ENCODE data around the gene NAAA. TPM values are rescaled to one million over a fixed set of nuclear protein-coding genes. Genes with fewer than 3 reads are reported as not detected.

NAAA gene
- total RNA-seq, 1 experiment from 2014 or later: 2.7 TPM

GRCh38 chr4:75889537-75890199 lies 51.1 kb downstream of the NAAA start:
- no peak overlapping the region; a peak in 1 of 5 replicates for H3K4me3 Mint-ChIP-seq
- Histone ChIP-seq H3K18ac (ENCODE audit: insufficient read length, low read depth, low read length) (no peak overlapping the region), H2AFZ (ENCODE audit: low read length) (no peak overlapping the region), H3K27ac (ENCODE audit: insufficient read length, low read depth, low read length) (no peak overlapping the region), H3K79me1 (ENCODE audit: insufficient read depth, low read depth, low read length, poor library complexity, severe bottlenecking) (no peaks in the 10 kb centered on the region), H4K91ac (ENCODE audit: insufficient read length, low read depth, low read length) (no peak overlapping the region), H3K23ac (ENCODE audit: insufficient read length, low read depth, low read length) (no peak overlapping the region), H2BK5ac (ENCODE audit: insufficient read length, low read length) (no peak overlapping the region), H3K56ac (ENCODE audit: insufficient read length, low read depth, low read length) (no peak overlapping the region), H4K8ac (replicated peaks; ENCODE audit: insufficient read length, low read depth, low read length) (no peak overlapping the region), H3T11ph (ENCODE audit: low read length) (no peak overlapping the region), H3K9me3 (ENCODE audit: control insufficient read depth, low read depth, low read length) (no peaks in the 10 kb centered on the region), H3K79me2 (ENCODE audit: insufficient read depth, low read length) (no peaks in the 10 kb centered on the region), H2BK12ac (ENCODE audit: insufficient read length, low read depth, low read length) (no peak overlapping the region), H2AK5ac (ENCODE audit: insufficient read length, low read length) (no peak overlapping the region), H3K27me3 (ENCODE audit: insufficient read depth, low read length) (no peaks in the 10 kb centered on the region), H3K4me1 (ENCODE audit: insufficient read depth, low read length) (no peaks in the 10 kb centered on the region), H4K5ac (ENCODE audit: insufficient read length, low read depth, low read length) (no peak overlapping the region), H3K23me2 (ENCODE audit: insufficient read length, low read depth, low read length, poor library complexity, severe bottlenecking) (no peaks in the 10 kb centered on the region), H3K4ac (ENCODE audit: low read depth, low read length) (no peak overlapping the region), H2BK20ac (ENCODE audit: low read depth, low read length, poor library complexity, severe bottlenecking) (no peak overlapping the region), H3K9ac (ENCODE audit: extremely low read depth, insufficient read length, low read length) (no peak overlapping the region), H3K4me2 (ENCODE audit: insufficient read depth, insufficient read length, low read length) (no peak overlapping the region), H2BK120ac (ENCODE audit: low read depth, low read length, poor library complexity, severe bottlenecking) (no peak overlapping the region), H2BK15ac (ENCODE audit: low read depth, low read length) (no peak overlapping the region), H3K14ac (ENCODE audit: insufficient read depth, low read length) (no peak overlapping the region), H4K20me1 (ENCODE audit: control insufficient read depth, insufficient read depth, insufficient read length) (no peaks in the 10 kb centered on the region)
- no peak overlapping the region for H3K27ac Mint-ChIP-seq
- H3K36me3 Mint-ChIP-seq (ENCODE audit: insufficient read depth in 1 of 3, low read depth in 3 of 3): no peaks in the 10 kb centered on the region
- no peaks in the 10 kb centered on the region; a peak in 1 of 4 replicates for H3K4me1 Mint-ChIP-seq
- H3K9me3 Mint-ChIP-seq: no peaks in the 10 kb centered on the region
- no peaks in the 10 kb centered on the region for H3K27me3 Mint-ChIP-seq (ENCODE audit: low read depth)
- no CpG with 5 or more reads among the region's 9 CpGs for WGBS (ENCODE audit: extremely low coverage, insufficient read length, low lambda C conversion rate)
- no peak for TF ChIP-seq CTCF (conservative IDR thresholded peaks at IDR 0.05)
- no peak for DNase-seq
